ENCODE measurements around the gene KATNBL1.
"Not testable (repeated sequence)": the region's sequence is repeated elsewhere in the genome, so short reads cannot be mapped to it uniquely, and the experiment has no call there.

The KATNBL1 gene

GRCh38 chr15:34126522-34126921 lies 83.4 kb downstream of the KATNBL1 start:
- no peak overlapping the region for H3K27ac ChIP-seq
- TF ChIP-seq CTCF (IDR thresholded peaks at IDR 0.05) (no peak), ZFX (IDR thresholded peaks at IDR 0.05; ENCODE audit: borderline replicate concordance) (no peak)

- no peak for TF ChIP-seq ZFX (IDR thresholded peaks at IDR 0.05; ENCODE audit: borderline replicate concordance)
- TF ChIP-seq CTCF (IDR thresholded peaks at IDR 0.05): no peak
- H3K27ac ChIP-seq: no peak overlapping the region
Measured at GRCh38 chr15:34125945-34126344, 84.0 kb downstream of the KATNBL1 start.

GRCh38 chr15:34124651-34125050 lies 85.2 kb downstream of the KATNBL1 start:
- no peak for TF ChIP-seq ZFX (IDR thresholded peaks at IDR 0.05; ENCODE audit: borderline replicate concordance)
- TF ChIP-seq CTCF (IDR thresholded peaks at IDR 0.05): no peak
- H3K27ac ChIP-seq: no peak overlapping the region

- no peak for TF ChIP-seq ZFX (IDR thresholded peaks at IDR 0.05; ENCODE audit: borderline replicate concordance)
- no peak for TF ChIP-seq CTCF (IDR thresholded peaks at IDR 0.05)
- H3K27ac ChIP-seq: no peak overlapping the region
Measured at GRCh38 chr15:34122771-34123183, 87.1 kb downstream of the KATNBL1 start.

- H3K27ac ChIP-seq: not testable (repeated sequence)
Measured at GRCh38 chr15:34121786-34122185, 88.1 kb downstream of the KATNBL1 start.

GRCh38 chr15:34120420-34120819 lies 89.5 kb downstream of the KATNBL1 start:
- H3K27ac ChIP-seq: not testable (repeated sequence)

GRCh38 chr15:34119291-34119690 lies 90.6 kb downstream of the KATNBL1 start:
- no peak for TF ChIP-seq ZFX (IDR thresholded peaks at IDR 0.05; ENCODE audit: borderline replicate concordance)
- no peak for TF ChIP-seq CTCF (IDR thresholded peaks at IDR 0.05)
- no peak overlapping the region for H3K27ac ChIP-seq

GRCh38 chr15:34116620-34117019 lies 93.3 kb downstream of the KATNBL1 start:
- TF ChIP-seq ZFX (IDR thresholded peaks at IDR 0.05; ENCODE audit: borderline replicate concordance): no peak
- no peak for TF ChIP-seq CTCF (IDR thresholded peaks at IDR 0.05)
- no peak overlapping the region for H3K27ac ChIP-seq
